GM12892 (cell line): ENCODE data around the gene FOXL1.

Experiments used
- POLR2A ChIP-seq: IDR thresholded peaks from 2 replicates; pipeline ENCODE4 v1.6.1; 2011; ENCODE audit warnings: low read depth, low read length, control low read depth
- POLR2AphosphoS5 ChIP-seq: IDR thresholded peaks from 2 replicates; pipeline ENCODE4 v1.6.1; 2011; ENCODE audit warnings: low read depth, low read length, control low read depth

- no peak for TF ChIP-seq POLR2A
- TF ChIP-seq POLR2AphosphoS5: no peak
Observed at GRCh38 chr16:86557587-86557986, 20.8 kb upstream of the FOXL1 start.
